GM12875 (cell line): ENCODE measurements around the gene PTPRU.

Experiments used
- H3K4me3 ChIP-seq: one replicate; pipeline ENCODE4 v1.5.1; 2011; ENCODE audit warnings: low read depth, low read length, control low read depth
- CTCF ChIP-seq: IDR thresholded peaks from 2 replicates; pipeline ENCODE4 v1.5.1; 2011; ENCODE audit warnings: low read depth, mild to moderate bottlenecking, control low read depth, inconsistent platforms, low read length, moderate library complexity, borderline replicate concordance; ENCODE audit not compliant: insufficient read depth

Gene PTPRU

DNA sequence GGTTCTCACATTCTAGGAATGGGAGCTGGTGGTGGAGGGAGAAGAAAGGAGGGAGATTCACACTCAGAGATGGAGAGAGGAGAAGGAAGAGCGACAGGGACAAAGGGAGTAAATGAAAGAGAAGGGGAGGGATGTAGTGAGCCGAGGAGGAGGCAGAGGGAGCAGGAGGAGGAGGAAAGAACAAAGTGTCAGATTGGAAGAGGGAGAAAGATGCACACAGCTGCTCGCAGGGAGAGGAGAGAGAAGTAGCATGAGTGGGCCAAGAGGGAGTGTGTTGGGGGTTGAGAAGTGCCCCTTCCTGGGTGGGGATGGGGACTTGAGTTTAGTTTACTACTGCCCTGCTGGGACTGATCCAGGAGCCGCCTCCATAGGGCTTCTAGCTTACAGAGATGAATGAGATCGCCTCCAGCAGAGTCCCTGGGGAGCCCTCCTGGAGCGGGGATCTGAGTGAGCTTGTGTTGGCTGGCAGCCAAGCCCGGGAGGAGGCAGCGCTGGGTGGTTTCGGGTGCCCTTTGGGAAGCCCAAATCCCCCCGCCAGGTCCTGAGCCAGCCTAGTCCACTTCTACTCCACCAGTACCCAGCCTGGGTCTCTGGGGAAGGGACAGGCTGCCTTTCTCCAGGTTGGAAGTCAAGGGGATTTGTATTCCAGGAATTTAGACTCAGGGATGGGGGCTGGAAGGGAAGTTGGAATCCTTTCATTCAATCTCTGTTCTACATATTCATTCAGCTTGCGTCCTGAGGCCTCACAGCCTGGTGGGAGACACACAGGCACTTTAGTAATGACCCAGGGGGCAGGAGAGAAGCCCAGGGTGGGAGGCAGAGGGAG lies 20.9 kb downstream of the PTPRU start:
- H3K4me3 ChIP-seq = no peak overlapping the region
- TF ChIP-seq CTCF = no peak

DNA sequence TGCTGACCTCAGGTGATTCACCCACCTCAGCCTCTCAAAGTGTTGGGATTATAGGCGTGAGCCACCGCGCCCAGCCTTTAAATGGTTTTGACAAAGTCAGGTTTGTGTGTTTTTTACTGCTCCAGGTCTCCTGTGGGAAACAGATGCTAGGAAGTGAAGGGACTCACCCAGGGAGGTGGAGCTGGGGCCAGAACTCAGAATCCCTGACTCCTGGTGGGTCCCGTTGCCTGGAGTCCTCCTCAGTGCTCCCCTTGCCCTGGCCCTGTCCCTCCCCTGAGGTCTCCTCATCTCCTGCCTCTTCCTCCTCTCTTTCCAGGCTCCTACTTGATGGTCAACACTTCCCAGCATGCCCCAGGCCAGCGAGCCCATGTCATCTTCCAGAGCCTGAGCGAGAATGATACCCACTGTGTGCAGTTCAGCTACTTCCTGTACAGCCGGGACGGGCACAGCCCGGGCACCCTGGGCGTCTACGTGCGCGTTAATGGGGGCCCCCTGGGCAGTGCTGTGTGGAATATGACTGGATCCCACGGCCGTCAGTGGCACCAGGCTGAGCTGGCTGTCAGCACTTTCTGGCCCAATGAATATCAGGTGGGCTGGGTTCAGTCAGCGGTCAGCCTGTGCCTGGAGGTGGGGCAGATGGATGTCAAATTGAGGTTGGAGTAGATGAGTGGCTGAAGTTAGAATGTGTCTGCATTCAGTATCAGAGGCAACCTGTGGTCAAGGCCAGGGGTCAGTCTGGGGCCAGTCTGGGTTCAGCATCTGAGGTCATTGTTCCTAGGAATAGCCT lies 22.1 kb downstream of the PTPRU start:
- no peak for TF ChIP-seq CTCF
- H3K4me3 ChIP-seq = no peak overlapping the region

DNA sequence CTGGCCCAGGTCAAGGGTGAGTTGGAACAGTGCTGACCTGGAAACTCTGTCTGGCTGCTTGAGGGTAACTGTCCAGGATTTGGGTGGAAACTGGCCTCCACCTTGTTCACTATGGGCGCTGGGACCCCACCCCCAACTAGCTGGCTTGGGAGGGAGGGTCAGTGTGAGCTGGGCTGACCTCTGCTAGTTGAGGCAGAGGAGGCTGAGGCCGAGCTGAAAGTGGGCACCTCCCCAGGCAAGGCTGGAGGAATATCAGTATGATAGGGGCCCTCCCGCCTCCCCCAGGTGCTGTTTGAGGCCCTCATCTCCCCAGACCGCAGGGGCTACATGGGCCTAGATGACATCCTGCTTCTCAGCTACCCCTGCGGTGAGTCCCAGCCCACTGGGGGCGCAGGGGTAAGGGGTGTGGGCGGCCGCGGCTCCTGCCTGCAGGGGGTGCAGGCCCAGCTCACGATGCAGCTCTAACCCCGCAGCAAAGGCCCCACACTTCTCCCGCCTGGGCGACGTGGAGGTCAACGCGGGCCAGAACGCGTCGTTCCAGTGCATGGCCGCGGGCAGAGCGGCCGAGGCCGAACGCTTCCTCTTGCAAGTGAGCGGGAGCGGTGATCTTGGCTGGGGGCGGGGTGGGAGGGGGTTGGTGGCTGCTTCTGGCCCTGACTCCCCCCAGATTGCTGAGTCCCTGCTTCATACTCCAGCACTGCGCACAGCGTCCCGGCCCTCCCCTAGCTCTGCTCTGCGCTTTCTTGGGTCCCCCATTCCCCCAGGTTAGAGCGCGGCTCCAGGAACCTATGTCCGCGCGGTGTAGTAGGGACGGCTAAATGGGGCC lies 22.9 kb downstream of the PTPRU start:
- no peak for TF ChIP-seq CTCF
- H3K4me3 ChIP-seq = peak overlapping the region; percentile 16

GRCh38 chr1:29259802-29260441 lies 23.6 kb downstream of the PTPRU start:
- TF ChIP-seq CTCF = no peak
- peak overlapping the region; percentile 16 for H3K4me3 ChIP-seq

- TF ChIP-seq CTCF = no peak
- H3K4me3 ChIP-seq = no peak overlapping the region
These were observed 24.2 kb downstream of the PTPRU start for GRCh38 chr1:29260531-29260930.

DNA sequence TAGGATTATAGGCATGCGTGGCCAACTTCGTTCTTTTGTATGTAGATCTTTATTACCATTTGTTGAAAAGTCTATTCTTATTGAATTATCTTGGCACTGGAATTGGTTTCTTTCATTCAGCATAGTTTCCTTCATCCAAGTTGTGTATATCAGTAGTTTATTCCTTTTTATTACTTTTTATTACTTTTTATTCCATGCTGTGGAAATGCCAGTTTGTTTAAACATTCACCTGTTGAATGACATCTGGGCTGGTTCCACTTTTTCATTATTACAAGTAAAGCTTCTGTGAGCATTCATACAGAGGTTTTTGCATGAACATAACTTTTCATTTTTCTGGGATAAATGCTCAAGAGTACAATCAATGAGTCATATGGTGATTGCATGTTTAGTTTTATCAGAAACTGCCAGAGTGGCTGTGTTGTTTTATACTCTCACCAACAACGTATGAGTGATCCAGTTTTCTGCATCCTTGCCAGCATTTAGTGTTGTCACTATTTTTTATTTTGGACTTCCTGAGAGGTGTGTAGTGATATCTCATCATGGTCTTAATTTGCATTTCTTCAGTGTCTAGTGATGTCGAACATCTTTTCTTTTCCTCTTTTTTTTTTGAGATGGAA lies 28.6 kb downstream of the PTPRU start:
- TF ChIP-seq CTCF = no peak
- no peak overlapping the region for H3K4me3 ChIP-seq
